HS-27A (cell line): ENCODE results near the gene ANTXRL.
"Not testable (repeated sequence)": the region's sequence is repeated elsewhere in the genome, so short reads cannot be mapped to it uniquely, and the experiment has no call there.

Experiments used
- DNase-seq: peaks from one replicate; pipeline ENCODE4 v3.0.0-alpha.2; 2012; ENCODE audit warnings: low read depth, missing footprints

Gene ANTXRL

GRCh38 chr10:46294641-46295220 is 7.9 kb downstream of the ANTXRL start:
- no peak for DNase-seq

- not testable (repeated sequence) for DNase-seq
These were observed 8.7 kb downstream of the ANTXRL start for GRCh38 chr10:46295350-46296010.

- DNase-seq, result not testable (repeated sequence)
These were observed 9.3 kb downstream of the ANTXRL start for GRCh38 chr10:46296086-46296485.

- no peak for DNase-seq
These were observed 9.9 kb downstream of the ANTXRL start for GRCh38 chr10:46296641-46297141.

GRCh38 chr10:46297406-46298204 is 10.8 kb downstream of the ANTXRL start:
- DNase-seq, result no peak

GRCh38 chr10:46298477-46299285 is 11.9 kb downstream of the ANTXRL start:
- DNase-seq, result no peak

- DNase-seq, result no peak
These were observed 12.4 kb downstream of the ANTXRL start for GRCh38 chr10:46299286-46299535.

GRCh38 chr10:46299536-46300369 is 13.0 kb downstream of the ANTXRL start:
- DNase-seq, result no peak

GRCh38 chr10:46300370-46300711 is 13.5 kb downstream of the ANTXRL start:
- DNase-seq, result not testable (repeated sequence)

GRCh38 chr10:46301056-46301645 is 14.4 kb downstream of the ANTXRL start:
- DNase-seq, result no peak

- no peak for DNase-seq
These were observed 15.1 kb downstream of the ANTXRL start for GRCh38 chr10:46301721-46302479.

- not testable (repeated sequence) for DNase-seq
These were observed 16.1 kb downstream of the ANTXRL start for GRCh38 chr10:46302765-46303352.

GRCh38 chr10:46304062-46304461 is 17.3 kb downstream of the ANTXRL start:
- DNase-seq, result no peak

- not testable (repeated sequence) for DNase-seq
These were observed 17.9 kb downstream of the ANTXRL start for GRCh38 chr10:46304671-46305070.

GRCh38 chr10:46305079-46305818 is 18.5 kb downstream of the ANTXRL start:
- no peak for DNase-seq

GRCh38 chr10:46305986-46306385 is 19.2 kb downstream of the ANTXRL start:
- DNase-seq, result no peak

- no peak for DNase-seq
These were observed 19.9 kb downstream of the ANTXRL start for GRCh38 chr10:46306516-46307184.

GRCh38 chr10:46307281-46308112 is 20.7 kb downstream of the ANTXRL start:
- no peak for DNase-seq
